ENCODE measurements around the gene STARD10. TPM values are rescaled to one million over a fixed set of nuclear protein-coding genes. Genes with fewer than 3 reads are reported as not detected.

STARD10 gene
- total and polyA plus RNA-seq, 2 of the 8 experiments (the other 6 are each of a cell fraction or from before 2014, with no cell fraction given), result 23.7 to 35.7 TPM

- Histone ChIP-seq H2BK120ac (replicated peaks; ENCODE audit: low read depth, low read length) (no peak overlapping the region), H3K79me1 (ENCODE audit: low read depth, low read length) (peaks cover 14% of the 10 kb centered on the region; the same call in 1 of the 2 replicates), H3K79me2 (ENCODE audit: control insufficient read depth in 1 of 2, insufficient read depth in 2 of 2, low read length in 2 of 2) (peaks cover 0 to 43% of the 10 kb centered on the region in 2 experiments; a peak in 2 of 4 replicates), H3K4me3 (ENCODE audit: extremely low read depth in 1 of 4, insufficient read depth in 2 of 4, low read depth in 3 of 4, low read length in 4 of 4) (no peak overlapping the region), H2AFZ (ENCODE audit: low read length) (no peak overlapping the region), H2BK15ac (ENCODE audit: low read length) (no peak overlapping the region), H4K20me1 (replicated peaks in 1 of 2; ENCODE audit: control insufficient read depth in 1 of 2, insufficient read depth in 2 of 2, low read length in 2 of 2) (peaks cover 10 to 20% of the 10 kb centered on the region in 2 experiments), H2BK12ac (ENCODE audit: low read depth, low read length) (0 out of 2 replicates have a peak overlapping the region, but pooled peaks have one; percentile 64), H4K8ac (ENCODE audit: extremely low read depth, insufficient read depth, low read length) (no peak overlapping the region), H3K4me2 (ENCODE audit: insufficient read depth in 1 of 2, low read depth in 2 of 2, low read length in 2 of 2) (no peak overlapping the region), H3K56ac (replicated peaks; ENCODE audit: insufficient read length, low read depth, low read length) (no peak overlapping the region), H3K23me2 (ENCODE audit: low read depth, low read length) (no peaks in the 10 kb centered on the region), H3K14ac (ENCODE audit: insufficient read length) (no peak overlapping the region), H3K18ac (ENCODE audit: extremely low read depth, low read length) (no peak overlapping the region), H2BK5ac (ENCODE audit: low read depth, low read length) (0 out of 2 replicates have a peak overlapping the region, but pooled peaks have one; percentile 2), H4K91ac (replicated peaks; ENCODE audit: insufficient read length, low read length) (no peak overlapping the region), H3K27ac (ENCODE audit: low read depth, low read length) (no peak overlapping the region), H3K23ac (ENCODE audit: insufficient read length) (no peak overlapping the region), H3K9me3 (ENCODE audit: insufficient read depth in 2 of 2, low read depth in 1 of 2, low read length in 1 of 2) (no peaks in the 10 kb centered on the region), H3K4ac (replicated peaks; ENCODE audit: insufficient read length, low read depth, low read length) (no peak overlapping the region), H2BK20ac (ENCODE audit: low read length) (no peak overlapping the region), H2AK5ac (ENCODE audit: low read depth, low read length) (no peak overlapping the region), H4K5ac (ENCODE audit: insufficient read length, low read depth, low read length) (no peak overlapping the region), H3K27me3 (replicated peaks in 1 of 4; ENCODE audit: control insufficient read depth in 3 of 4, extremely low read depth in 1 of 4, insufficient read depth in 3 of 4, low read length in 3 of 4) (no peaks in the 10 kb centered on the region), H3K4me1 (replicated peaks in 1 of 4; ENCODE audit: control insufficient read depth in 3 of 4, insufficient read depth in 4 of 4, low read length in 3 of 4) (peaks cover 0 to 9% (median 5%) of the 10 kb centered on the region in 4 experiments; a peak in 3 of 7 replicates), H3K9ac (replicated peaks in 1 of 4; ENCODE audit: extremely low read depth in 1 of 4, low read depth in 3 of 4, low read length in 3 of 4) (0 out of 7 replicates have a peak overlapping the region, but pooled peaks of 1 of the 4 experiments have one; percentile 10), H3K36me3 (ENCODE audit: control insufficient read depth in 2 of 4, insufficient read depth in 4 of 4, low read length in 3 of 4) (peaks cover 0 to 9% (median 0%) of the 10 kb centered on the region in 4 experiments; a peak in 4 of 8 replicates)
- TF ChIP-seq CREB1 (IDR thresholded peaks at IDR 0.05), result no peak
- no peak for TF ChIP-seq CTBP2 (IDR thresholded peaks at IDR 0.05; ENCODE audit: borderline replicate concordance, insufficient read depth, insufficient read length, low read length)
- no peak for TF ChIP-seq BCL11A (IDR thresholded peaks at IDR 0.05; ENCODE audit: low read depth in 2 of 2, low read length in 2 of 2)
- TF ChIP-seq, protein P1, sequence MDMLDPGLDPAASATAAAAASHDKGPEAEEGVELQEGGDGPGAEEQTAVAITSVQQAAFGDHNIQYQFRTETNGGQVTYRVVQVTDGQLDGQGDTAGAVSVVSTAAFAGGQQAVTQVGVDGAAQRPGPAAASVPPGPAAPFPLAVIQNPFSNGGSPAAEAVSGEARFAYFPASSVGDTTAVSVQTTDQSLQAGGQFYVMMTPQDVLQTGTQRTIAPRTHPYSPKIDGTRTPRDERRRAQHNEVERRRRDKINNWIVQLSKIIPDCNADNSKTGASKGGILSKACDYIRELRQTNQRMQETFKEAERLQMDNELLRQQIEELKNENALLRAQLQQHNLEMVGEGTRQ (IDR thresholded peaks at IDR 0.05; ENCODE audit: low read length), result no peak
- TF ChIP-seq SIRT6 (IDR thresholded peaks at IDR 0.05; ENCODE audit: low read length), result no peak
- no peak for TF ChIP-seq ZNF274 (IDR thresholded peaks at IDR 0.05; ENCODE audit: borderline replicate concordance, extremely low read depth, low read length)
- TF ChIP-seq HDAC6 (IDR thresholded peaks at IDR 0.05; ENCODE audit: low read depth, low read length), result no peak
- TF ChIP-seq TBP (IDR thresholded peaks at IDR 0.05; ENCODE audit: low read depth, low read length), result no peak
- no peak for TF ChIP-seq JUND (IDR thresholded peaks at IDR 0.05; ENCODE audit: low read length)
- POLR2A ChIA-PET (ENCODE audit: partially characterized antibody), result no interaction called here
- no peak for DNase-seq (ENCODE audit: low read depth in 1 of 2, low spot score in 2 of 2)
- CTCF ChIA-PET (ENCODE audit: partially characterized antibody), result interaction anchor here (0.9 to 7.5 kb wide), 22 partner anchors 13 to 459 kb away, joined by 3 to 105 read pairs (median 3); partner anchors contain the start of gene STARD10
- 91% methylated on average over 9 of the region's 9 CpGs; no CpG with 5 or more reads in 1 of the 2 experiments for WGBS, 2 experiments (ENCODE audit: extremely low coverage in 1 of 2, insufficient coverage in 1 of 2, insufficient read length in 1 of 2, insufficient replicate concordance in 2 of 2, low coverage in 1 of 2, low lambda C conversion rate in 2 of 2, missing lambda C conversion rate in 1 of 2)
- no peak for FAIRE-seq
Observed at GRCh38 chr11:72723508-72723907, 70.3 kb downstream of the STARD10 start.

Data from H1 (cell line).